Measurements from ENCODE around the gene TRIM29. TPM values are rescaled to one million over a fixed set of nuclear protein-coding genes. Genes with fewer than 3 reads are reported as not detected.

The TRIM29 gene
- total and polyA plus RNA-seq, 2 of the 4 experiments (the other 2 are of a cell fraction): not detected

- Histone ChIP-seq H4K5ac (ENCODE audit: low read depth, low read length) (no peak overlapping the region), H3K4me1 (ENCODE audit: control insufficient read depth, insufficient read depth, low read length) (no peaks in the 10 kb centered on the region), H2BK15ac (ENCODE audit: low read depth, low read length) (no peak overlapping the region), H3K79me1 (ENCODE audit: low read depth in 1 of 2, low read length in 2 of 2) (no peaks in the 10 kb centered on the region), H2AFZ (replicated peaks; ENCODE audit: low read length, poor library complexity) (no peak overlapping the region), H3K14ac (replicated peaks; ENCODE audit: low read depth, low read length) (no peak overlapping the region), H3K36me3 (ENCODE audit: control insufficient read depth, insufficient read depth, low read length) (no peaks in the 10 kb centered on the region), H3K23ac (ENCODE audit: low read depth, low read length) (no peak overlapping the region), H2AK9ac (replicated peaks; ENCODE audit: low read depth, low read length, poor library complexity) (no peak overlapping the region), H3K27me3 (ENCODE audit: control insufficient read depth, insufficient read depth, low read length) (peaks cover 44% of the 10 kb centered on the region), H2BK120ac (ENCODE audit: low read depth, low read length) (no peak overlapping the region), H3K18ac (ENCODE audit: low read depth, low read length) (no peak overlapping the region), H3K4ac (ENCODE audit: low read depth, low read length) (no peak overlapping the region), H4K8ac (ENCODE audit: low read depth in 2 of 2, low read length in 2 of 2) (no peak overlapping the region), H2AK5ac (ENCODE audit: low read depth, low read length) (no peak overlapping the region), H3K9ac (ENCODE audit: low read depth, low read length) (no peak overlapping the region), H3K56ac (ENCODE audit: extremely low read depth, insufficient read depth, low read length) (no peak overlapping the region), H3K4me3 (ENCODE audit: insufficient read depth, low read depth, low read length) (no peak overlapping the region), H2BK5ac (ENCODE audit: low read depth, low read length, poor library complexity, severe bottlenecking) (no peak overlapping the region), H4K91ac (ENCODE audit: insufficient read depth, low read depth, low read length) (no peak overlapping the region), H3K4me2 (ENCODE audit: low read depth, low read length) (no peak overlapping the region), H3K27ac (ENCODE audit: insufficient read depth, low read length) (no peak overlapping the region), H3K9me1 (ENCODE audit: insufficient read depth, low read length) (no peaks in the 10 kb centered on the region), H2BK20ac (ENCODE audit: low read depth, low read length) (no peak overlapping the region), H4K20me1 (ENCODE audit: insufficient read depth, low read length) (no peaks in the 10 kb centered on the region), H3K9me3 (ENCODE audit: control insufficient read depth, insufficient read depth, low read length) (no peaks in the 10 kb centered on the region)
- in situ Hi-C loops (cut with MboI; ENCODE audit: low sequenced_read_pairs): no loop called here
- ATAC-seq (ENCODE audit: low read depth): no peak
- TF ChIP-seq POLR2A (IDR thresholded peaks at IDR 0.05; ENCODE audit: low read depth, low read length): no peak
- TF ChIP-seq USF2 (IDR thresholded peaks at IDR 0.05; ENCODE audit: low read depth, low read length): no peak
- no peak for TF ChIP-seq ELK1 (IDR thresholded peaks at IDR 0.05; ENCODE audit: borderline replicate concordance, low read depth, low read length)
- TF ChIP-seq RAD21 (IDR thresholded peaks at IDR 0.05; ENCODE audit: low read length): no peak
- TF ChIP-seq NFE2L2 (IDR thresholded peaks at IDR 0.05; ENCODE audit: low read depth, low read length): no peak
- no peak for TF ChIP-seq CEBPB (IDR thresholded peaks at IDR 0.05; ENCODE audit: low read depth, low read length)
- no peak for TF ChIP-seq CHD1 (IDR thresholded peaks at IDR 0.05; ENCODE audit: low read depth, low read length)
- no peak for TF ChIP-seq RCOR1 (IDR thresholded peaks at IDR 0.05; ENCODE audit: insufficient replicate concordance, low read length)
- no peak for TF ChIP-seq BHLHE40 (IDR thresholded peaks at IDR 0.05; ENCODE audit: low read depth, low read length)
- TF ChIP-seq SMC3 (IDR thresholded peaks at IDR 0.05; ENCODE audit: low read depth, low read length): no peak
- TF ChIP-seq FOS (IDR thresholded peaks at IDR 0.05; ENCODE audit: low read depth, low read length): no peak
- TF ChIP-seq CTCF (conservative IDR thresholded peaks at IDR 0.05; ENCODE audit: low read depth, low read length): no peak
- TF ChIP-seq MAFK (IDR thresholded peaks at IDR 0.05; ENCODE audit: low read depth, low read length): no peak
- no peak for TF ChIP-seq MAZ (IDR thresholded peaks at IDR 0.05; ENCODE audit: borderline replicate concordance, low read depth, low read length)
- TF ChIP-seq MXI1 (IDR thresholded peaks at IDR 0.05; ENCODE audit: borderline replicate concordance, low read depth, low read length): no peak
- no peak for TF ChIP-seq RFX5 (IDR thresholded peaks at IDR 0.05; ENCODE audit: low read depth, low read length)
- intact Hi-C loops (cut with micrococcal nuclease): no loop called here
- no peak for DNase-seq
- CTCF ChIA-PET: no interaction called here
- POLR2A ChIA-PET (ENCODE audit: unreplicated experiment): no interaction called here
- dilution Hi-C loops (cut with HindIII; ENCODE audit: low sequenced_read_pairs, unreplicated experiment): no loop called here
- 25% methylated on average over 2 of the region's 5 CpGs; no CpG with 5 or more reads in 1 of the 2 experiments for WGBS, 2 experiments (ENCODE audit: extremely low coverage in 2 of 2, insufficient read length in 1 of 2)
- BruUV-seq (replicated peaks): no TSS peak
Observed at GRCh38 chr11:120141113-120141767, 3.3 kb upstream of the TRIM29 start.

All from IMR-90 (cell line).